ENCODE results near the gene C1QB.
"Not testable (repeated sequence)": the region's sequence is repeated elsewhere in the genome, so short reads cannot be mapped to it uniquely, and the experiment has no call there.

C1QB gene

DNA sequence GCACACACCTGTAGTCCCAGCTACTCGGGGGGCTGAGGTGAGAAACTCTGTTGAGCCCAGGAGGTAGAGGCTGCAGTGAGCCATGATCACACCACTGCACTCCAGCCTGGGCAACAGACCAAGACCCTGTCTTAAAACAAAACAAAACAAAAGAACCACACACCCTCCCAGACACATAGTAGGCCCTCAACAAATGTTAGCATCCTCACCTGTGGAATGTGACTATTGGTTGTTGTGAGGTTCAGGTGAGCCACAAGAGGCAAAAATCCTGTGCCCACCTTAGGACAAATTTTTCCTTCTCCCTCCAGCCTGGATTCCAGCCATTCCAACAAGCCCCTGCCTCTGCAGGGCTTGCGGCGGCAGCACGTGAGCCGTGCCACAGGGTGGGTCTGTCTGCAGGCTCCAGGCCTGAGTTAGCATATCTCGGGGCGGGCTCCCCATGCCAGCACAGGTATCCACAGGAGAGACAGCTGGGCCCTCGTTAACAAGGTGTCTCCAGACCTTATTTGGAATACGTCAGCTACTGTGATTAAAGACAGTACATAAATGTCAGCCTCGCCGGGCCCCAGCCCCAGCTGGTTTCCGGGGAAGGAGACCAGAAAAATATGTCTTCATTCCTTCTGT lies 17.4 kb downstream of the C1QB start:
- H3K36me3 ChIP-seq (replicated peaks; ENCODE audit: low read depth, low read length): no peaks in the 10 kb centered on the region

DNA sequence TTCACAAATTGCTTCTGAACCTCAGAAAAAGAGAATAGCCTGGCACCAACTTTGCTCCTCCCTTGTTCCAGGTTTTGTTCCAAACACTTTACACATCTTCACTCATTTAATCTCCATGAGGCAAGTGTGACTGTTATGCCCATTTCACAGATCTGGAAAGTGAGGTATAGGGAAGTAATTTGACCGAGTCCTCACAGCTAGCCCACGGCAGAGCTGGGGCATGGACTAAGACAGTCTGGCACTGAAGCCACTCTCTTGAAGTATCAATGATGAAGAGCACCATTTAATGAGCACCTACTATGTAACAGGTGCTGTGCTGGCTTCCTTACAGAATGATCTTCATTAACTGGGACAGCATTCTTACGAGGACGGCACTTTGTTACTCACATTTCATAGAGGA lies 19.0 kb downstream of the C1QB start:
- TF ChIP-seq CTCF (IDR thresholded peaks at IDR 0.05; ENCODE audit: low read depth, low read length) (no peak), EZH2phosphoT487 (IDR thresholded peaks at IDR 0.05; ENCODE audit: low read depth) (no peak)
- H3K36me3 ChIP-seq (replicated peaks; ENCODE audit: low read depth, low read length): no peaks in the 10 kb centered on the region
- no peak overlapping the region for H3K27ac ChIP-seq (ENCODE audit: low read length)
- H2AFZ ChIP-seq (ENCODE audit: low read depth, low read length): no peak overlapping the region
- H3K27me3 ChIP-seq (ENCODE audit: low read depth, low read length): peaks cover 37% of the 10 kb centered on the region
- no peak overlapping the region for H3K4me3 ChIP-seq (ENCODE audit: low read length)
- peaks cover 4% of the 10 kb centered on the region; the same call in 1 of the 2 replicates for H3K4me1 ChIP-seq (ENCODE audit: low read length)
- no peaks in the 10 kb centered on the region for H3K79me2 ChIP-seq (ENCODE audit: low read length)
- H3K9me3 ChIP-seq (ENCODE audit: insufficient read depth, low read length): no peaks in the 10 kb centered on the region
- no peak overlapping the region for H3K9ac ChIP-seq (ENCODE audit: low read length)
- no peaks in the 10 kb centered on the region for H4K20me1 ChIP-seq (ENCODE audit: insufficient read depth, low read length)
- no peak overlapping the region for H3K4me2 ChIP-seq (ENCODE audit: low read length)

More for the DNA sequence above, 17.4 kb downstream of the C1QB start:
- H3K9ac ChIP-seq (ENCODE audit: low read length): no peak overlapping the region
- H2AFZ ChIP-seq (ENCODE audit: low read depth, low read length): no peak overlapping the region
- H3K4me3 ChIP-seq (ENCODE audit: low read length): no peak overlapping the region
- H3K9me3 ChIP-seq (ENCODE audit: insufficient read depth, low read length): no peaks in the 10 kb centered on the region
- peaks cover 39% of the 10 kb centered on the region for H3K27me3 ChIP-seq (ENCODE audit: low read depth, low read length)
- no peaks in the 10 kb centered on the region for H3K79me2 ChIP-seq (ENCODE audit: low read length)
- H3K4me1 ChIP-seq (ENCODE audit: low read length): peaks cover 4% of the 10 kb centered on the region; the same call in 1 of the 2 replicates
- no peak overlapping the region for H3K27ac ChIP-seq (ENCODE audit: low read length)
- H4K20me1 ChIP-seq (ENCODE audit: insufficient read depth, low read length): no peaks in the 10 kb centered on the region
- TF ChIP-seq CTCF (IDR thresholded peaks at IDR 0.05; ENCODE audit: low read depth, low read length): no peak
- no peak for TF ChIP-seq EZH2phosphoT487 (IDR thresholded peaks at IDR 0.05; ENCODE audit: low read depth)
- H3K4me2 ChIP-seq (ENCODE audit: low read length): no peak overlapping the region

- Histone ChIP-seq H2AFZ (ENCODE audit: low read depth, low read length) (no peak overlapping the region), H3K4me2 (ENCODE audit: low read length) (no peak overlapping the region), H3K9me3 (ENCODE audit: insufficient read depth, low read length) (no peaks in the 10 kb centered on the region), H3K27ac (ENCODE audit: low read length) (no peak overlapping the region), H3K36me3 (replicated peaks; ENCODE audit: low read depth, low read length) (no peaks in the 10 kb centered on the region), H3K27me3 (ENCODE audit: low read depth, low read length) (peaks cover 24% of the 10 kb centered on the region), H4K20me1 (ENCODE audit: insufficient read depth, low read length) (no peaks in the 10 kb centered on the region), H3K79me2 (ENCODE audit: low read length) (no peaks in the 10 kb centered on the region), H3K9ac (ENCODE audit: low read length) (no peak overlapping the region), H3K4me3 (ENCODE audit: low read length) (no peak overlapping the region), H3K4me1 (ENCODE audit: low read length) (peaks cover 4% of the 10 kb centered on the region; the same call in 1 of the 2 replicates)
- no peak for TF ChIP-seq EZH2phosphoT487 (IDR thresholded peaks at IDR 0.05; ENCODE audit: low read depth)
- peak; percentile 80 for TF ChIP-seq CTCF (IDR thresholded peaks at IDR 0.05; ENCODE audit: low read depth, low read length)
These were observed 20.7 kb downstream of the C1QB start for GRCh38 chr1:22673486-22674409.

DNA sequence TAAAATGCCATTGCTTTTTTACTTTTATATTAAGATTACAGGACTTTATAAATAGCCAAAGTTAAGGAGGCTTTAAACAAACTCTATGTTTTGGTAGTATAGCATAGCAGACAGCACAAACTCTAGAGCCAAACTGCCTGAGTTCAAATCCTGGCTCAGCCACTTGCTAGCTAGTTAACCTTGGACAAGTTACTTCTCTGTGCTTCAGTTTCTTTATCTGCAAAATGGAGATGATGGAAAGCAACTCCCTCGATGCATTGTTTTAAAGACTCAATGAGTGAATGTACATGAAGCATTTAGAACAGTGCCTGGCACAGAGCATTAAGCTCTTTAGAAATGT lies 21.3 kb downstream of the C1QB start:
- Histone ChIP-seq H3K4me3 (ENCODE audit: low read length) (no peak overlapping the region), H3K27me3 (ENCODE audit: low read depth, low read length) (peaks cover 24% of the 10 kb centered on the region), H3K4me1 (ENCODE audit: low read length) (peaks cover 4% of the 10 kb centered on the region; the same call in 1 of the 2 replicates), H3K79me2 (ENCODE audit: low read length) (no peaks in the 10 kb centered on the region), H3K27ac (ENCODE audit: low read length) (no peak overlapping the region), H4K20me1 (ENCODE audit: insufficient read depth, low read length) (no peaks in the 10 kb centered on the region), H3K36me3 (replicated peaks; ENCODE audit: low read depth, low read length) (no peaks in the 10 kb centered on the region), H3K9me3 (ENCODE audit: insufficient read depth, low read length) (no peaks in the 10 kb centered on the region), H3K4me2 (ENCODE audit: low read length) (no peak overlapping the region), H2AFZ (ENCODE audit: low read depth, low read length) (no peak overlapping the region), H3K9ac (ENCODE audit: low read length) (no peak overlapping the region)
- no peak for TF ChIP-seq CTCF (IDR thresholded peaks at IDR 0.05; ENCODE audit: low read depth, low read length)
- TF ChIP-seq EZH2phosphoT487 (IDR thresholded peaks at IDR 0.05; ENCODE audit: low read depth): no peak

DNA sequence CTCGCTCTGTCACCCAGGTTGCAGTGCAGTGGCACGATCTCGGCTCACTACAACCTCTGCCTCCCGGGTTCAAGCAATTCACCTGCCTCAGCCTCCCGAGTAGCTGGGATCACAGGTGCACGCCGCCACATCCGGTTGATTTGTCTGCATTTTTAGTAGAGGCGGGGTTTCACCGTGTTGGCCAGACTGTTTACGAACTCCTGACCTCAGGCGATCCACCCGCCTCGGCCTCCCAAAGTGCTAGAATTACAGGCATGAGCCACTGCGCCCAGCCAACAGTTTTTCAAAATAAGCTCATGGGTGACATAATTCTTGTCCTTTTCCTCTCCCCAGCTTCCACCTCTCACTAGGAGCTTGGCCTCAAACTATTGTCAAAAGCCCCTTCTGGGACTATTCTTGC lies 23.1 kb downstream of the C1QB start:
- H3K9ac ChIP-seq (ENCODE audit: low read length); H3K4me3 ChIP-seq (ENCODE audit: low read length); H3K36me3 ChIP-seq (replicated peaks; ENCODE audit: low read depth, low read length); H4K20me1 ChIP-seq (ENCODE audit: insufficient read depth, low read length); H3K9me3 ChIP-seq (ENCODE audit: insufficient read depth, low read length); H3K27ac ChIP-seq (ENCODE audit: low read length); H3K4me2 ChIP-seq (ENCODE audit: low read length); H3K4me1 ChIP-seq (ENCODE audit: low read length); H2AFZ ChIP-seq (ENCODE audit: low read depth, low read length); H3K79me2 ChIP-seq (ENCODE audit: low read length): not testable (repeated sequence)
- H3K27me3 ChIP-seq (ENCODE audit: low read depth, low read length): peaks cover 19% of the 10 kb centered on the region
